GM18907 (cell line): Measurements from ENCODE around the gene GAL3ST1.
A peak's percentile ranks its signal among the peaks of the same experiment; 100 is the strongest.
"Not testable (repeated sequence)": the region's sequence is repeated elsewhere in the genome, so short reads cannot be mapped to it uniquely, and the experiment has no call there.

Experiments
- ATAC-seq: cut with Tn5 transposase; IDR thresholded peaks from one replicate; pipeline ENCODE4 v1.9.1; 2021; ENCODE audit warnings: mild to moderate bottlenecking, moderate library complexity; ENCODE audit not compliant: unreplicated experiment

The GAL3ST1 gene

DNA sequence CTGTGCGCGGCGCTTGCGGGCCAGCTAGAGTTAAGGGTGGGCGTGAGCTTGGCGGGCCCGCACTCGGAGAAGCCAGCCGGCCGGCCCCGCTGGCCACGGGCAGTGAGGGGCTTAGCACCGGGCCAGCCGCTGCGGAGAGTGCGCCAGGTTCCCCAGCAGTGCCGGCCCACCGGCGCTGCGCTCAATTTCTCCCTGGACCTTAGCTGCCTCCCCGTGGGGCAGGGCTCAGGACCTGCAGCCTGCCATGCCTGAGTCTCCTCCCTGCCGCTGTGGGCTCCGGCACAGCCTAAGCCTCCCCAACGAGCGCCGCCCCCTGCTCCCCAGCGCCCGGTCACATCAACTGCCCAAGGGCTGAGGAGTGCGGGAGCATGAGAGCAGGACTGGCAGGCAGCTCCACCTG is 22.4 kb upstream of the GAL3ST1 start:
- ATAC-seq = no peak

DNA sequence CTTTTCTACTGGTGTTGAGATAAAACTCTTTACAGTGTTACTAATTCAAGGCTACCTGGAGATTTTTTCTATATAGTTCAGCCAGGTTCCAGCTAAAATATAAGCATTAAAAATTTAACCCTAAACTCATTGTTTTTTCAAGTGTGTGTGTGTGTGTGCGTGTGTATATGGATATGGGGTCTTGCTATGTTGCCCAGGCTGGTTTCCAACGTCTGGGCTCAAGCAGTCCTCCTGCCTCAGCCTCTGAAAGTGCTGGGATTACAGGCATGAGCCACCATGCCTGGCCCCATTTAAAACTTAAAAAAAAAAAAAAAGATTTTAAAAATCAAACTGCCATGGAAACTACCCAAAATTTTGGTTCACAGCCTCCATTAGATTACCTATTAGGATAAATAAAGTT is 21.7 kb upstream of the GAL3ST1 start:
- no peak for ATAC-seq

DNA sequence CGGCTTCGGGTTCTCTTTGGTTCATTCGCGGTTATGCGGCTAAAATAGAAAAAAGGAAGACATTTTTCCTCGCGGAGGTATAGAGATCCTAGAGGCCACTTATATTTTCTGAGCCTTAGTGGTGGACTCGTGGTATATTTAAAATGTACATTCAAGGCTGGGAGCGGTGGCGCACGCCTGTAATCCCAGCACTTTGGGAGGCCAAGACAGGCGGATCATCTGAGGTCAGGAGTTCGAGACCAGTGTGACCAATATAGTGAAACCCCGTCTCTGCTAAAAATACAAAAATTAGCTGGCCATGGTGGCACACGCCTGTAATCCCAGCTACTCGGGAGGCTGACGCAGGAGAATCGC is 17.9 kb upstream of the GAL3ST1 start:
- not testable (repeated sequence) for ATAC-seq

DNA sequence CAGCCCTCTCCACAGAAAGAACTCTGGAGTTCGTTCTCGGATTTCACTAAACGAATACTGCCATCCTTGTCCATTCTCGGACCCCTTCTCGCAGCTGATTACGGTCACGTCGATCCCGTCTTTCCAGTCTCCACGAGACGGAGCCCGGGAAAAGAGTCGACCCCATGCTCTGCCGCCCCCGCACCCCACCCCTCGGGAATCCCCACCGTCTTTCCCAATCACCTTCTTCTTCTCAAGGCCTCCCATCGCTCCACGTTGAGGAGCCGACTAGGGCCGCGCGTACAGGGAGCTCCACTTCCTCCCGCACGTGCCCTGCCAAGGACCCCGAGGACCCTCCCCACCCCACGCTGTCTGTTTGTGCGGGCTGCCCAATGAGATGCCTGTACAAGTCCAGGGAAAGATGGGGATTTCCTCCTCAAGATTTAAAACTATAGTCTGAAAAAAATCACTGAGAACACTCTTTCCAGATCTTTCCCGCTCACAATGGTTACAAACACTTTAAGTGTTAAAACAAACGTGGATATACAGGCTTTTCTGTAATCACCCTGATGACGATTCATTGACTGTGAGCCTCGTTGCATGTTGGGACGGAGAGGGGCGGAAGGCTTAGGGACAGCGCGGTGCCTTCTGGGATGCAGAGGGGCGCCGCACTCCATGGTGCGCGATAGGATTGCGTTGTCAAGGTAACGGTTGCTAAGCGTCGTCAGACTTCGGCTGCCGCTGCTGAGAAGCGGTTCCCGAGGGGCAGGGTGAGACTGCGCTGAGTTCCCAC is 17.3 kb upstream of the GAL3ST1 start, which contains the start of gene PES1:
Gene PES1, minus strand, starts transcription at position 323 of the 772 bp plus-strand sequence. Its CDS starts 77 bp downstream, at position 246.
- peak; percentile 92 for ATAC-seq

DNA sequence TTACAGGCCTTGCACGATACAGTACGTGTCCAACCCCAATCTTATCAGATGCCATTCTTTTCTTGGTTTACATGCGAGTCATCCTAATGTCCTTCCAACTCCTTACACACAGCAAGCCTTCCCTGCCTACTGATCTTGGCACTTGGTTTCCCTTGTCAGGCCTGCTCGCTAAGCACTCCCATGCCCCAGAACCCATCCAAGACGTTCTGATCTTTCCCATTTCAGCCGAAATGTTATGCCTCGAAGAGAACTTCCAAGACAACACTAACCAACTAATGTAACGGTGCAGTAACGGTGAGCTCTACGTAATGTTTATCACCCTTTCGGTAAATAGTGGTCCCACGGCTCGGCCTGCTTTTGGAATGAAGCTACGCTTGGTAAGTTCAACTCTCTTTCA is 16.7 kb upstream of the GAL3ST1 start:
- no peak for ATAC-seq

DNA sequence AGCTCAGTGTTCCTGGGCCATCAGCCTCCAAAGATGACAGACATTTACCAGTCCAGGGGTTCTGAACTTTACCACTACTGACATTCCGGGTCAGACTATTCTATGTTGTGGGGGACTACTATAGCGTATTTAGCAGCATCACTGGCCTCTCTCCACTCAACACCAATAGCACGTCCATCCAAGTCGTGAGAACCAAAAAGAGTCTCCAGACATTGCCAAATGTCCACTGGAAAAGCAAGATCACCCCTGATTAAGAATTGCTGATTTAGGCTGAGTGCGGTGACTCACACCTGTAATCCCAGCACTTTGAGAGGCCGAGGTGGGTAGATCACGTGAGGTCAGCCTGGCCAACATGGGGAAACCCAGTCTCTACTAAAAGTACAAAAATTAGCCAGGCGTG is 11.9 kb upstream of the GAL3ST1 start:
- no peak for ATAC-seq

DNA sequence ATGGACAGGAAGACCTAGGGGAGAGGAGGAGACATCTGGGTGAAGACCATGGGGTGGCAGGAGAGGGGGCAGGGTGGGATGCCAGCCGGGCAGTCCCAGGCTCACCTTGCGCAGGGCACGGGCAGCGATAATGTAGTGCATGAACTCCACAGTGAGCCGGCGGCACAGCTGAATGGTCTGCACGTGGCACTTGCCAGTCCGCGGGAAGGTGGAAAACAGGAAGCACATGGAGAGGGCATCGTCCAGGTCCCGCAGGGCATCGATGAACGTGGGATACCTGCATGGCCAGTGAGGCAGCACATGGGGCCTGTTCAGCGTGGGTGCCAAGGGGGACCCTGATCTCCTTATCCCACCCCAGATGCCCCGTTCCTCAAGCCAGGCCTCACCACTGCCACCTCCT is 10.0 kb upstream of the GAL3ST1 start:
- ATAC-seq = no peak

DNA sequence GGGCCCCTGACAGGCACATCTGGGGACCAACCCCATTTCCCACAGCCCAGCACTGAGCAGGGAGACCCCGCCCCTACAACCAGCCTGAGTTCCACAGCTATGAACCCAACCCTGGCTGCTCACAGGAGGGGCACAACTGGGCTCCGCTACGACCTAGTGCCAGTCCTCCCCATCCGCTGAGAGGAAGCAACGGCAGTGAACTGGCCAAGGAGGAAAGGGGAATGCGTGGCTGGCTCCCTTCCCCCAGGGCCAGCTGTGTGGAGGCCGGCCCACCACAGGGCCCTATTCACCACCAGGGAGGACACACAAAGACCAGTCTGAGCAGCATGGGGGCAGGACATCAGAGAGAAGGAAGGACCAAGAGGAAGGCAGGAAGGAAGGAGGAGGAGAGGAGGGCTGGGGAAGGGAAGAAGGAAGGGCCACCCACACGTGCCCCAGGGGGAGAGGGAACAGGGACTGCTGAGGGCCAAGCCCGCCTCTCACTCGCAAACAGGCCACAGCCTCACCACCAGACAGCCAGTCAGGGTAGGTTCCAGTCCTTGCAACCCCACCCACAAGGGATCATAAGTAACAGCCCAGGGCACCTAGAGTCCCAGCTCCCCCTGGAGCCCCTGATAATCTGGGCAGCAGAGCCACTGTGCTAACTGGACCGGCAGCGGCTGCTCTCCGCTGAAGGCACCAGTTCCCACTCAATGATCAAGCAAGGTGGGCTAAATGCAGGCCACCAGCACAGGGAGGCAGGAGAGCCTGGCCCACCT is 8.5 kb upstream of the GAL3ST1 start:
- ATAC-seq = no peak

DNA sequence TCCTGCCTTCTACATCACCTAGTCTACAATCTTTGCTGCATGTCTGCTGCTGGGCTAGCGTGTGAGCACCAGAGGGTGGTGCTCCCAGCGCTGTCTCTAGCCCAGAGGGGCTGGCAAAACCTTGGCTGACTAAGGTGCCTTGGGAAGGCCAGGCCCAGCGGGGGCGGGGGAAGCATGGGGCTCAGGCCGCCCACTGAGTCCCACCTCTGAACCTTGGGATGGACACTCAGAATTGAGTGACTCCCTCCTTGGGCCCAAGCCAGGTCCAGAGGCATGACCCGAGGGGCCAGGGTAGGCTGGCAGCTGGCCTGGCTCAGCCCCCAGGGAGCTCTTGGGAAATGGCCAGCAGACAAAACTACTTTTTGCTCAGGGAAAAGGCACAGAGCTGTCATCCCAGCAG is 7.6 kb upstream of the GAL3ST1 start:
- no peak for ATAC-seq

DNA sequence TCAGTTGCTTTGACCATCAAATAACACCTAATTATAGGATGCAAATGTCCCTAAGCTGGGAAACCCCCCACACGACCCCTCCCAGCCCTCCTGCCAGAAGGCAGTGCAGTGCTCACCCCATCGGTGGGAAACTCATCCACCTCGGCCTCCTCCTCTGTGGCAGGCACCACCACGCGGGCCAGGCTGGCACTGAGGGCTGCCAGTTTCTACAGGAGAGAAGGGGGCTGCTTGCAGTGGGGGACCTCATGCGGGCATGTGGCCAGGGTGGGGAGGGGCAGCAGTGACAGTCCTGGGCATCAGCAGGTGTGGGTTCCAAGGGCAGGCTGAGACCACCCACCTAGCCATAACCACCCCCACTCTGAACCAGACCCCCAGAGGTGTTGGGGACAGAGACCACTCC is 6.4 kb upstream of the GAL3ST1 start:
- no peak for ATAC-seq

DNA sequence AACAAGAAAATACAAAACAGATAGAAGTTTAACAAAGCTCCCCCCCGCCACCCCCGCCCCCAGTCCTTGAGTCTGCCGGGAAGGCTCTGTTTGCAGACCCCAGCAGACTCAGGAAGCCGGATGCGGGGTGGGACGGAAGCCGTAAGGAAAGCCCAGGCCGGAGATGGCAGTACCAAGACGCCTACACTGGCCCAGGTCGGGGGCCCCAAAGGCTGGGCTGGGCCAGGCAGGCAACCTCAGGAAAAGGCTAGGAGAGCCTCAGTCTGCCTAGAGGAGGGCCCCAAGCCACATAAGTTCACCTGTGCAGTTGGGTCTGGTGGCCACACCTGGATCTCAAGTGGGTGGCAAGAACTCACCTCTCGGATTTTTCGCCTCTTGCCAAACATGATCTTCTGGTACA is 4.0 kb upstream of the GAL3ST1 start:
- no peak for ATAC-seq

DNA sequence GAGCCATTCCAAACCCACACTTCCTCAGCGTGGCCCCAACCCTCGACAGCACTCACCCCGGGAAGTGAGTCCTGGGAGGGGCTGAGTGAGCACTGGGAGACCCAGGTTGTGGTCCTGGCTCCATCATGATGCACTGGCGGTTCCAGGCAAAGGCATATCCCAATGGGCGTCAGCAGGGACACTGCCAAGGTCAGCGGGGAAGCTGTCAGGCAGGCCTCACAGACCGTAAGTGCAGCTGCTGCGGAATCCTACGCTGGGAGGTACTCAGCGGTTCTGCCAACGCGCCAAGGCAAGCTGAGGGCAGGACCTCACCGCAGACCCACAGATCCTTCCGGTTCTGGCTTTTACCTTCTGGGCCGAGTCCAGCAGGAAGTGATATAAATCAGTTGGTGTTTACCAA is 1.4 kb upstream of the GAL3ST1 start:
- no peak for ATAC-seq

DNA sequence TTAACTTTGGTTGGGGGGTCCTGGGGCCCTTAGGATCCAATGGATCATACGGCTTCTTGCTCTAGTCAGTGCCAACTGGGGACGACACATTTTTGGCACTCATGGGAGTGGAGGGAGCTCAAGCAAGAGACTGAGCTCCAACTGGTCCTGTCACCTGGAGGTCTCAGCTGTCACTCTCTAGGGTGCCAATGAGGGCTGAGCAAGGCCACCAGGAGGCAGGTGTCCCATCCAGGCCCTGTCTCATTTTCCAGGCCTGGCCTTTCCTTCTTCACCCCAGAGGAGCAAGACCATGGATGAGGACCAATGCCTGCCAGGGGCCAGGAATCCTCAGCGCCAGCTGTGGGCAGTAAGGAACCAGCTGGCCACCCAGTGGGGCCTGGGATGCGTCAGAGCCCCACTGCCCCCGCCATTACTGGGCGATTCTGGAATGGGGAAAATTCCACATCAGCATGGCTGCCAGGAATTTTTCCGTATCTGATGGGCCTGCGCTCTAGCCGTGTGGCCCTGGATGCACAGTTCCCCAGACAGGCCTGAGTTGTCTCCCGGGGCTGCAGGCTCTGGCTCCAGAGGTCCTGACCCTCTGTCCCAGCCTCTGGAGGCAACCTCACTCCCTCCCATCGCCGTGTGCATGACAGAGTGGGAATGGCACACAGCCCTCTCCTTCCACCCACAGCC is 669 bp upstream of the GAL3ST1 start:
- no peak for ATAC-seq

DNA sequence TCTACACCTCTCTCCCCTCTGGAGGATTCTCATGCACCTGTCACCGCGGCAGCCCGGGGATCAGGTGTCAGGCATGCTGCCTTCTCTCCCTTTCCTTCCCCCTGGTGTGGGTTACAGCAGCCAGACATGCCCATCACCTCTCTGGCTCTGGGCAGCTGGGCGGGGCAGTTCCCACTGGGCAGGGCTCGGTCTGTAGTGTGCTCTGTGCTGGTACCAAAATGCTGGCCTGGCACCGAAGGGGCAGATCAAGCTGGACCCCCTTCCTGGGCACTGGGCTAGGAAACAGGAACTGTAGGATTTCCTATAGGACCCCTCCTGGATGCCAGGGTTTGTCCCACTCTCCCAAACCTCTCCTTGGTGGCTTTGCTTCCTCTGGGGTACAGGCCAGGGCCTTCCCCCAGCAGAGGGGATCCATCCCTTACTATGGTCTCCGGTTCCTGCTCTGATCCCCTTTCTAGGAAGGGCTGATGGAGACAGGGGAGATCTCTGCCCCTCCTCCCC is 821 bp downstream of the GAL3ST1 start:
- no peak for ATAC-seq

DNA sequence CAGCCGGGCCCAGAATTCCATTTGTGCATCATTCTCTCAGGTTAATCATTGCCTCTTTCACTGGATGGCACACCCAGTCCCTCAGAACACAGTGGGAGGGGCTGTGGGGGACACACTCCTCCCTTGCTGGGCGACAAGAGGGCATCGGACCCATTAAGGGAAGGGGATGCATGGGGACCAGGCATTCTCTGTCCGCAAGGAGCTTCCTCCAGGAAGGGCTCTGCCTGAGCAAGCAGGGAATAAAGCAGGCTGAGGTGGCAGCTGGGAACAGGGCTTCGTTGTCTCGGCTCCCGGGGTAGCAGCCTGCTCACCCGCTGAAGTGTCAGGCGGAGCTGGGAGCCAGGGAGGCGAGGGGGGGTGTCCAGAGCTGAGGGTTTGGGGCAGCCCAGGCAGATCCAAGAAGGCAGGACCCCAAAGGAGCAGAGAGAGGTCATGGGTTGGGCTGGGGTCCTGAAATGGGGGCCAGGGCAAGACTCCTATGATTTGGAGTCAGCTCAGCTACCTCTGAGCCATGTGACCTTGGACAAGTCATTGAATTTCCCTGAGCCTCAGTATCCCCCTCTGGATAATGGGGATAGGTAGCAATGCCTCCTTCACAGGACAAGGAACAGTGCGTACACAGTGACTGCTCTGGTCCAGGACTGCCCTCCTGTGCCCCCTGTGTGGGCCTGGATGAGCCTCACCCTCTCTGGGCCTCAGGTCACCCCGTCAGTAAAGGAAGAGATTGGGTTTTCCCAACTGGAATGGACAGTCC is 1.4 kb downstream of the GAL3ST1 start:
- ATAC-seq = no peak

DNA sequence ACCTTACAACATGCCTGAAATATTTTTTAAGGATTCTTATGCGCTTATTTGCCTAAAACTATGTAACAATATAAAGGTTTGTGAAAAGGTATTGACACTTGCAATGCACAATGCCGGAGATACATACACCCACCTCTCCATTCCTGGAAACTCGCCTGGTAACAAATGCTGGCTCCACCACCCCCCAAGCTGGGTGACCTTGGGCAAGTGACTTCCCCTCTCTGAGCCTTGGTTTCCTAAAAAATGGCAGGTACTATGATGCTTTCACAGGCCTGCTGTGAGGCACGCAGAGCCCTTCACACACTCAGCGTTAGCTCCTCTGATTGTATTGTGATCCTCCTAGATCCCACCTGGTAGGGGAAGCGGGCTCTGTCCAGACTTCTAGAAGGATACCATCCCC is 2.3 kb downstream of the GAL3ST1 start:
- ATAC-seq = no peak

DNA sequence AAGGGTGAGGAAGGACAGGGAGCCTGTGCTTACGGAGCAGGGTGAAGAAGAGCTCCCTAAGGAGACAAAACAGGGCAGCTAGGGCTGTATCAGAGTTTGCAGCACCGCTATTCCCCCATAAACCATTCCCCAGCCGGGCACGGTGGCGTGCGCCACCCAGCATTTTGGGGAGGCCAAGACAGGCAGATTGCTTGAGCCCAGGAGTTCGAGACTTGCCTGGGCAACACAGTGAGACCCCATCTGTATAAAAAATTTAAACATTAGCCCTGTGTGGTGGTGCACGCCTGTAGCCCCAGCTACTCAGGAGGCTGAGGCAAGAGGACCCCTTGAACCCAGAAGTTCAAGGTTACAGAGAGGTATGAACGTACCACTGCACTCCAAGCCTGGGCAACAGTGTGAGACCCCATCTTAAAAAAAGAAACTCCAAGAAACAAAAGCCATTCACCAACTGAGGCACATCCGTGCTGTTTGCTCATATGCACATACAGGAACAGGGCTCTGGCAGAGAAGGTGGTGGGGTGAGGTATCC is 4.7 kb downstream of the GAL3ST1 start:
- no peak for ATAC-seq

DNA sequence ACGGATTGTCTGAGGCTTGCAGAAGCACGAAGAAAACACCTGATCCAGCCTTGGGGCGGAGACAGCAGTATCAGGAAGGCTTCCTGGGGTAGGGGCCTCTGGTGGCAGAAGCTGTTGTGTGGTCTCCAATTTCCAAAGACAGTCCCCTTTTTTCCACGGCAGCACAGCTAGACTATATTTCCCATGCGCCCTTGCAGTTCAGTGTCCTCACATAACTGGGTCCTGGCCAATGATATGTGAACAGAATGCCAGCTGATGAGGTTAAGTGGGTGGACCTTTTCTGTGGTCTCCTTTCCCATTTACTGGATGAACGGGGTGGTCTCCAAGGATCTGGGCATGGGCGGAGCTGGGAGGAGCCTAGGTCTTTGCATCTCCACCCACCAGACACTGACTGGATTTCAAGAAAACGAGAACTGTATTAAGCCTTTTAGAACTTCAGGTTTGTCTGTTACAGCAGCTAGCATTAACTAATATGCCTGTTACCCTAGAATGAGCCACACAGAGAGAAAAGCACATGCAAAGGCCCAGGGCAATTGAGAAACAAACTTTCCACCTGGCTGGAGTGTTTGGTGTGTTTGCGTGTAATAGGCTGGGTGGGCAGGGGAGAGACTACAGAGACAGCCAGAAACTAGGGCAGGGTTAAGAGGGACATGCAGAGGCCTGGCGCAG is 6.2 kb downstream of the GAL3ST1 start:
- ATAC-seq = no peak

DNA sequence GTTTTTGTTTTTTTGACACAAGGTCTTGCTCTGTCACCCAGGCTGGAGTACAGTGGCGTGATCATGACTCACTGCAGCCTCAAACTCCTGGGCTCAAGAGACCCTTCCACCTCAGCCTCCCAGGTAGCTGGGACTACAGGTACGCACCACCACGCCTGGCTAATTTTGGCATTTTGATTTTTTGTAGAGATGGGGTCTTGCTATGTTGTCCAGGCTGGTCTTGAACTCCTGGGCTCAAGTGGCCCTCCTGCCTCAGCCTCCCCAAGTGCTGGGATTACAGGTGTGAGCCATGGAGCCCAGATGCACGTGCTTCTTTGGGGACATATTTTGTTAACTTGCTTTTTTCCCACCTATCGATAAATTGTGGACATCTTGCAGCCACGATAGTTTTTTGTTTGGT is 7.2 kb downstream of the GAL3ST1 start:
- ATAC-seq = not testable (repeated sequence)

DNA sequence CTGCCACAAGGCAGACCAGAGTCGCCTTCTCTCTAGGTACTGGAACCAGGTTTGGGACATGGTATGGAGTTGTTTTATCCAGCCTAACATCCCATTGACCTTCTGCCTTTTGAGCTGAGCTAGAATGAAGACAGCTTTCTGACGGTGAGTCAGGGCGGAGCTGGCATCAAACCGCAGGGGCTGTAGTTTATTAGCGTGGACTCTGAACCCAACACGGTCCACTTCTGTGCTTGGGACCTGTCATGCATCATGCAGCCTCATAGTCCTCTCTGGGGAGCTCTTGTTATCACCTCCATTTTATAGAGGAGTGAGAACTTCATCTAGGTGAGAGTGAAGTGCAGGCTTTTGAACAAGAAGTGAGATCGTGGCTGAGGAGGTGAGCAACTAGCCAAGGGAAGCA is 8.3 kb downstream of the GAL3ST1 start:
- ATAC-seq = no peak
